Bronchial epithelial cell (primary cell): Measurements from ENCODE around the gene DCC. TPM values are rescaled to one million over a fixed set of nuclear protein-coding genes. Genes with fewer than 3 reads are reported as not detected.

ENCODE experiments used
- DNase-seq: peaks from one replicate; pipeline ENCODE4 v3.0.0-alpha.2; 2010; ENCODE audit warnings: low read depth
- FAIRE-seq: peaks from 2 replicates; lab custom pipeline; 2011; peaks lifted over from hg19 to GRCh38; lab: Jason Lieb, UNC
- H3K27me3 ChIP-seq: 2 replicates; pipeline ENCODE4 v1.5.1; 2011; ENCODE audit warnings: low read length; ENCODE audit not compliant: control insufficient read depth, insufficient read depth
- H3K36me3 ChIP-seq: 2 replicates; pipeline ENCODE4 v1.5.1; 2011; ENCODE audit warnings: low read length; ENCODE audit not compliant: control insufficient read depth, insufficient read depth
- H3K4me3 ChIP-seq: 2 replicates; pipeline ENCODE4 v1.5.1; 2011; ENCODE audit warnings: mild to moderate bottlenecking, low read depth, low read length, control low read depth
- total RNA-seq: library from RNA; depleted of rRNA; stranded (reverse); fragments of >200 nt; gene quantifications from 2 replicates; pipeline ENCODE4 v1.2.1, GENCODE V29; 2014
- TF ChIP-seq, protein P1 (sequence below): IDR thresholded peaks from 2 replicates; pipeline ENCODE4 v1.5.1; 2011; ENCODE audit warnings: mild to moderate bottlenecking, moderate library complexity, low read length, control low read depth, inconsistent platforms; ENCODE audit not compliant: insufficient read depth, severe bottlenecking

Gene DCC
- total RNA-seq, 1 donor from 2014 or later = not detected

DNA sequence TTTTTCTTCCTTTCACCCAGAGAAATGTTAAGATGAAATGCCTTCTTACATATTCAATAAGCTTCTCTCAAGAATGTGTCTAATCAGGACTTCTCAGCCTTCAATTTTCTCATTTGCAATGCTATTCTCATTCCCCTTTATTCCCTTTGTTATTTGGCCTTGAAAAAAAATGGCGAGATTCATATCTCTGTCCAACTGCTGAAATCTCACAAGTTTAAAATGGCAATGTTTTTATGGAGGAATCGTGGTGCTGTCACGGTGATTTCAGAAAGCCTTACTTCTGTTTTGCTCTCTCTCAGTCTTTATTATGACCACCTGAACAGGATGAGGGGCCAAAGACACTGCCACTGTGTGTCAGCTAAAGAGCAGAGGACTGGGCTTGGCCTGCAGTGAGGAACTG lies 928.5 kb downstream of the DCC start:
- DNase-seq (no peak), FAIRE-seq (no peak)
- no peak overlapping the region for H3K4me3 ChIP-seq
- TF ChIP-seq, protein P1, sequence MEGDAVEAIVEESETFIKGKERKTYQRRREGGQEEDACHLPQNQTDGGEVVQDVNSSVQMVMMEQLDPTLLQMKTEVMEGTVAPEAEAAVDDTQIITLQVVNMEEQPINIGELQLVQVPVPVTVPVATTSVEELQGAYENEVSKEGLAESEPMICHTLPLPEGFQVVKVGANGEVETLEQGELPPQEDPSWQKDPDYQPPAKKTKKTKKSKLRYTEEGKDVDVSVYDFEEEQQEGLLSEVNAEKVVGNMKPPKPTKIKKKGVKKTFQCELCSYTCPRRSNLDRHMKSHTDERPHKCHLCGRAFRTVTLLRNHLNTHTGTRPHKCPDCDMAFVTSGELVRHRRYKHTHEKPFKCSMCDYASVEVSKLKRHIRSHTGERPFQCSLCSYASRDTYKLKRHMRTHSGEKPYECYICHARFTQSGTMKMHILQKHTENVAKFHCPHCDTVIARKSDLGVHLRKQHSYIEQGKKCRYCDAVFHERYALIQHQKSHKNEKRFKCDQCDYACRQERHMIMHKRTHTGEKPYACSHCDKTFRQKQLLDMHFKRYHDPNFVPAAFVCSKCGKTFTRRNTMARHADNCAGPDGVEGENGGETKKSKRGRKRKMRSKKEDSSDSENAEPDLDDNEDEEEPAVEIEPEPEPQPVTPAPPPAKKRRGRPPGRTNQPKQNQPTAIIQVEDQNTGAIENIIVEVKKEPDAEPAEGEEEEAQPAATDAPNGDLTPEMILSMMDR = no peak
- no peaks in the 10 kb centered on the region for H3K36me3 ChIP-seq
- no peaks in the 10 kb centered on the region for H3K27me3 ChIP-seq

DNA sequence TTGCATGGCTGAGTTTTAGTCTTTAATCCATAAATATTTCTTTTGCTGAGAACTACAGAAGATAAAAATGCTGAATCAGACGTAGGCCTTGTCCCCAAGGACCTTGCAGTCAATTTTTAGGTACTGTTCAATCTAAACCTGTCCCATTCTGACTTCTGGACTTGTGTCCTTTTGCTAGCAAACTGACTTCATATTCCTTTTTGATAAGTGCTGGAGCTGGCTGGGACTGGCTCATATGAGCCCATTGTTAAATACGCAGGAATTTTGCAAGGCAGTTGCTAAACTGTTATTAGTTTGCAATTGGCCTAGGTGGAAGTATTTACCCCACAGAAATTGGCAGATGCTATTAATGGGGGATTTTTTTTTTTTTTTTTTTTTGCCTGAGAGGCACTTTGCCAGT lies 941.4 kb downstream of the DCC start:
- Histone ChIP-seq H3K36me3 (no peaks in the 10 kb centered on the region), H3K27me3 (no peaks in the 10 kb centered on the region), H3K4me3 (no peak overlapping the region)
- no peak for DNase-seq
- TF ChIP-seq, protein P1 = no peak
- no peak for FAIRE-seq

DNA sequence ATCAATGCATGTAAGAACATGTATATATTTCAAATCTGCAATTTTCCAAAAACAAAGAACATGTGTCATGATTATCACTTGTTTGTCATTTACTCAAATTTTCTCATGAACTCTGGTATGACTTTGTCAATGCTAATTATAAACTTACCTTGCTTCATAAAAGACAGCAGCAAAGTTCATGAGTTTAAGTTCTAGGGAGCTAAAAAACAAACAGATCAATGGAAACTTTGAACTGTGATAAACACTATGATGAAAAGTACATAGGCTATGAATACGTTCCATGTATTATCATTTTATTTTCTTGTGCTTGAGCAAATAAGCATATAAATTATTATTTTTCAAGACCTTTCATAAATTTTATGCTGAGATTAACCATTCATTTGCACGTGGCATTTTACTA lies 943.7 kb downstream of the DCC start:
- Histone ChIP-seq H3K36me3 (no peaks in the 10 kb centered on the region), H3K4me3 (no peak overlapping the region), H3K27me3 (no peaks in the 10 kb centered on the region)
- TF ChIP-seq, protein P1 = no peak
- FAIRE-seq (no peak), DNase-seq (no peak)

DNA sequence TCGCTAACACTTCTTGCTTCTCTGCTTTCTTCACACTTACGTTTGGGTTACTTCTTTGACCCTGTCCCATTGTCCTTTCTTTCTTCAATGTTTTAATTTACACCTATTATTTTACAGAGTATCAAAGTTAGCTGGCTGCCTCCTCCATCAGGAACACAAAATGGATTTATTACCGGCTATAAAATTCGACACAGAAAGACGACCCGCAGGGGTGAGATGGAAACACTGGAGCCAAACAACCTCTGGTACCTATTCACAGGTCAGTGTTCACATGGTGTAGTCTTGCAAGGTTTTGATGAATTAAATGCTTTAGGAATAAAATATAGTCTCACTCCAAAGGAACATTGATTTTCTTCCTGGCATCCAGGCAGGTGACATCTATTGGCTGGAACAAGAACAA lies 965.5 kb downstream of the DCC start:
- no peak overlapping the region for H3K4me3 ChIP-seq
- H3K27me3 ChIP-seq = no peaks in the 10 kb centered on the region
- DNase-seq (no peak), FAIRE-seq (no peak)
- H3K36me3 ChIP-seq = no peaks in the 10 kb centered on the region
- TF ChIP-seq, protein P1 = no peak

DNA sequence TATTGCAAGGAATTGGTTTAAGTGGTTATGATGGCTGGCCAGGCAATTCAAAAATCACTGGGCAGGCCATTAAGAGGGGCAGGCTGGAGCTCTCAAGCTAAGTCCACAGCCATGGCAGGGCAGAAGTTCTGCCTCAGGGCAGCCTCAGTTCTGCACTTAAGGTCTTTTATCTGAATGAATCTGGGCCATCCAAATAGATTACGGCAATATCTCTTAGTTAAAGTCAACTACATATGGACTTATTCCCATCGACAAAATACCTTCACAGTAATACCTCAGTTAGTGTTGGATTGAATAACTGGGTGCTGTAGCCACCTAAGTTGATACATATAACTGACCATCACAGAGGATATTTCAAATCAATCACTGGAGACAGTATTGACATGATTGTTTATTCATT lies 979.6 kb downstream of the DCC start:
- Histone ChIP-seq H3K36me3 (no peaks in the 10 kb centered on the region), H3K4me3 (no peak overlapping the region), H3K27me3 (no peaks in the 10 kb centered on the region)
- TF ChIP-seq, protein P1 = no peak
- no peak for FAIRE-seq
- no peak for DNase-seq

DNA sequence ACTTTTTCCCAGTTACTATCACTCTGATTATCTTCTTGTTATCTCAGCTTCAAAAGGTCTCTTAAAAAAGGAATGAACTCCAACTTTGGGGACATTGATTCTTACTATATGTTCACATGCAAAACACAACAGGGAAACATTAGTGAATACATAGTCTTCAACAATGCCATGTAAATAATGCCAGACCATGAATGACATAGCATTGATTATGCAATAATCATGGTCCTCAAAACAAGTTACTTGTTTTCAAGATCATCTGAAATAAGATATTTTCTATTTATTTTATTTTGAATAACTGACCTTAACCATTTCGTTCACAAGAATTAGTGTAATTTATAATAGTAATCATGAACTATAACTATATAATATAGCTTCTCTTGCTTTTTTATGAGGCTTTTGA lies 982.2 kb downstream of the DCC start:
- Histone ChIP-seq H3K4me3 (no peak overlapping the region), H3K27me3 (no peaks in the 10 kb centered on the region), H3K36me3 (no peaks in the 10 kb centered on the region)
- TF ChIP-seq, protein P1 = no peak
- DNase-seq = no peak
- FAIRE-seq = no peak
